ENCODE results near the gene DCXR. TPM values are rescaled to one million over a fixed set of nuclear protein-coding genes. Genes with fewer than 3 reads are reported as not detected.

The DCXR gene
- total and polyA plus RNA-seq, 2 of the 13 experiments (the other 11 are each of a cell fraction or from before 2014, with no cell fraction given): 287 to 311 TPM

DNA sequence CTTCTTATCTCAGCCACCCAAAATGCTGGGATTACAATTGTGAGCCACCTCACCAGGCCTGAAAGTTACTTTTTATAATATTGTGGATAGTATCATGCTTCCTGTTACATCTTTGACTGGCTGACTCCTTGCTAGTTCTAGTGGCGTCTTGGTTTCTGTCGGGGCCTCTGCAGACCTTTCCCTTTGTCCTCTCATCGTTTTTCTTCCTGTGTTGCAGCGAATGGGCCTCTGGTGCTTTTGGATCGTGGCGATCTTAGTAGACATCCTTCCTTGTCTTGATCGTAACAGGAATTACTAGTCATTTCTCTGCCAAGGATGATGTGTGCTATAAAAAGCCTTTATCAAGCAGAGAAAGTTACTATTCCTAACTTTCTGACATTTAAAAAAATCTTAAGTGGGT is 39.3 kb downstream of the DCXR start (continued):
- TF ChIP-seq, protein P1, sequence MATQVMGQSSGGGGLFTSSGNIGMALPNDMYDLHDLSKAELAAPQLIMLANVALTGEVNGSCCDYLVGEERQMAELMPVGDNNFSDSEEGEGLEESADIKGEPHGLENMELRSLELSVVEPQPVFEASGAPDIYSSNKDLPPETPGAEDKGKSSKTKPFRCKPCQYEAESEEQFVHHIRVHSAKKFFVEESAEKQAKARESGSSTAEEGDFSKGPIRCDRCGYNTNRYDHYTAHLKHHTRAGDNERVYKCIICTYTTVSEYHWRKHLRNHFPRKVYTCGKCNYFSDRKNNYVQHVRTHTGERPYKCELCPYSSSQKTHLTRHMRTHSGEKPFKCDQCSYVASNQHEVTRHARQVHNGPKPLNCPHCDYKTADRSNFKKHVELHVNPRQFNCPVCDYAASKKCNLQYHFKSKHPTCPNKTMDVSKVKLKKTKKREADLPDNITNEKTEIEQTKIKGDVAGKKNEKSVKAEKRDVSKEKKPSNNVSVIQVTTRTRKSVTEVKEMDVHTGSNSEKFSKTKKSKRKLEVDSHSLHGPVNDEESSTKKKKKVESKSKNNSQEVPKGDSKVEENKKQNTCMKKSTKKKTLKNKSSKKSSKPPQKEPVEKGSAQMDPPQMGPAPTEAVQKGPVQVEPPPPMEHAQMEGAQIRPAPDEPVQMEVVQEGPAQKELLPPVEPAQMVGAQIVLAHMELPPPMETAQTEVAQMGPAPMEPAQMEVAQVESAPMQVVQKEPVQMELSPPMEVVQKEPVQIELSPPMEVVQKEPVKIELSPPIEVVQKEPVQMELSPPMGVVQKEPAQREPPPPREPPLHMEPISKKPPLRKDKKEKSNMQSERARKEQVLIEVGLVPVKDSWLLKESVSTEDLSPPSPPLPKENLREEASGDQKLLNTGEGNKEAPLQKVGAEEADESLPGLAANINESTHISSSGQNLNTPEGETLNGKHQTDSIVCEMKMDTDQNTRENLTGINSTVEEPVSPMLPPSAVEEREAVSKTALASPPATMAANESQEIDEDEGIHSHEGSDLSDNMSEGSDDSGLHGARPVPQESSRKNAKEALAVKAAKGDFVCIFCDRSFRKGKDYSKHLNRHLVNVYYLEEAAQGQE (IDR thresholded peaks at IDR 0.05; ENCODE audit: borderline replicate concordance in 1 of 2, low read depth in 1 of 2, low read length in 2 of 2): no peak
- TF ChIP-seq ZBTB38 (CRISPR knock-in tag; IDR thresholded peaks at IDR 0.05): peak; percentile 34; the same call in 1 of the 2 replicates
- TF ChIP-seq BHLHE40 (IDR thresholded peaks at IDR 0.05; ENCODE audit: low read length): no peak
- TF ChIP-seq ZBTB14 (CRISPR knock-in tag; IDR thresholded peaks at IDR 0.05): no peak
- TF ChIP-seq ZNF263 (CRISPR knock-in tag; IDR thresholded peaks at IDR 0.05): no peak
- TF ChIP-seq PHF5A (CRISPR knock-in tag; IDR thresholded peaks at IDR 0.05; ENCODE audit: low read depth, unreplicated experiment): no peak

DNA sequence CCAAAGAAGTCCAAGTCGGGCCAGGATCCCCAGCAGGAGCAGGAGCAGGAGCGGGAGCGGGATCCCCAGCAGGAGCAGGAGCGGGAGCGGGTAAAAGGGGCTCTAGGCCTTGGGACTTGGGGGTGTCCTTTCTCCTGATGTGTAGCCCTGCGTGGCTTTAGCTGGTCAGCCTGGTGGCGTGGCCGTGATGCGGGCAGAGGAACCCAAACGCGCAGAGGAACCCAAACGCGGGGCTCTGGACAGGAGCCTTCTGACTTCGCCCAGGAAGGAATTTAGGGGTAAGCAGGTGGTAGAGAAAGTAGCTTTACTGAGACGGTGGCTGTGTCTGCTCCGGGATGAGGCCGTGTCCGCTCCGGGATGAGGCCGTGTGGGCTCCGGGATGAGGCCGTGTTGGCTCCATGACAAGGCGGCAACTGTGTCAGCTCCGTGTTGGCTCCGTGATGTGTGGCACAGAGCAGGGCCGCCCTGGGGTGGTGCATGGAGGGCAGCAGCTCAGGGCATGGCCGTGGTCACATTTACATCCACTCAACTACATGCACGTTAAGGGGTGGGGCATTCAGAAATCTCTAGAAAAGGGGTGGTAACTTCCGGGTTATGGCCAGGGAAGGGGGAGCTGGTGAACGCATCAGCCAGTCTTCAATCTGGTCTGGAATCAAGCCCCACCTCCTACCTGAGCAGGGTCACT is 40.6 kb downstream of the DCXR start:
- FAIRE-seq: no peak
- ChIA-PET POLR2A (interaction anchor here (0.7 to 16.1 kb wide), 13 partner anchors 7 to 182 kb away, joined by 3 to 470 read pairs (median 30); partner anchors contain the start of genes ASPSCR1, CENPX, DCXR and LRRC45), CTCF (ENCODE audit: low intra/inter-chr PET ratio, low total read pairs) (interaction anchor here (1.0 to 5.6 kb wide), 2 partner anchors 24 to 37 kb away, joined by 4 to 73 read pairs; partner anchors contain the start of gene NOTUM)
- WGBS (ENCODE audit: low lambda C conversion rate): 88% methylated on average over 30 of the region's 30 CpGs
- DNase-seq (ENCODE audit: low spot score): peak; percentile 73
- no peaks in the 10 kb centered on the region for H3K27me3 ChIP-seq (ENCODE audit: control insufficient read depth in 1 of 2, insufficient read depth in 2 of 2, low read length in 2 of 2)
- H3K27ac ChIP-seq (ENCODE audit: extremely low read length, insufficient read depth, low read length): peak overlapping the region; percentile 97
- in situ Hi-C loops (cut with HindIII; ENCODE audit: extremely low pct_ligation_motif_present, low pct_unique_long_range_greater_than_20kb) (loop anchor here (5.0 kb wide), 1 partner anchor 40 kb away; no protein-coding TSS in a partner anchor), intact Hi-C loops (cut with micrococcal nuclease; ENCODE audit: unreplicated experiment) (no loop called here)
- H3K9me3 ChIP-seq (ENCODE audit: low read length): no peaks in the 10 kb centered on the region
- H3K4me1 ChIP-seq (ENCODE audit: insufficient read depth, low read length): peaks cover 99% of the 10 kb centered on the region
- no peak for ATAC-seq
- no peak overlapping the region for H2AFZ ChIP-seq (ENCODE audit: low read length)
- no peaks in the 10 kb centered on the region for H3K36me3 ChIP-seq (replicated peaks in 1 of 2; ENCODE audit: control insufficient read depth in 1 of 2, insufficient read depth in 2 of 2, low read length in 2 of 2)
- H3K79me2 ChIP-seq (ENCODE audit: insufficient read depth, low read length): peaks cover 63% of the 10 kb centered on the region
- no peaks in the 10 kb centered on the region for H4K20me1 ChIP-seq (ENCODE audit: insufficient read depth, low read length)
- peak overlapping the region; percentile 96 for H3K9ac ChIP-seq (ENCODE audit: insufficient read depth, low read depth, low read length)
- peak overlapping the region; percentile 38 to 80 (median 55) for H3K4me3 ChIP-seq (replicated peaks in 1 of 3; ENCODE audit: insufficient read depth in 1 of 3, low read depth in 2 of 3, low read length in 3 of 3)
- BruUV-seq (replicated peaks): no TSS peak
- H3K4me2 ChIP-seq (ENCODE audit: low read depth, low read length): peak overlapping the region; percentile 99
- TF ChIP-seq ZNF883 (CRISPR knock-in tag; IDR thresholded peaks at IDR 0.05; ENCODE audit: not compliant biosample characterization) (peak; percentile 70), ZNF761 (CRISPR knock-in tag; conservative IDR thresholded peaks at IDR 0.05) (0 out of 2 replicates have a peak, but pooled peaks have one; percentile 33), ZNF792 (CRISPR knock-in tag; IDR thresholded peaks at IDR 0.05) (0 out of 2 replicates have a peak, but pooled peaks have one; percentile 28), GFI1 (CRISPR knock-in tag; IDR thresholded peaks at IDR 0.05; ENCODE audit: borderline replicate concordance) (peak; percentile 12; the same call in 1 of the 2 replicates), CCDC6 (CRISPR knock-in tag; IDR thresholded peaks at IDR 0.05) (peak; percentile 48; the same call in 1 of the 2 replicates), HNRNPLL (IDR thresholded peaks at IDR 0.05; ENCODE audit: low read depth, low read length, poor library complexity, severe bottlenecking) (peak; percentile 26), ZIK1 (CRISPR knock-in tag; IDR thresholded peaks at IDR 0.05; ENCODE audit: borderline replicate concordance, low read depth) (0 out of 2 replicates have a peak, but pooled peaks have one; percentile 33), AGO2 (optimal IDR thresholded peaks at IDR 0.05; ENCODE audit: low read depth, low read length) (peak; percentile 99), XBP1 (CRISPR knock-in tag; IDR thresholded peaks at IDR 0.05) (no peak)
- TF ChIP-seq, protein P2, sequence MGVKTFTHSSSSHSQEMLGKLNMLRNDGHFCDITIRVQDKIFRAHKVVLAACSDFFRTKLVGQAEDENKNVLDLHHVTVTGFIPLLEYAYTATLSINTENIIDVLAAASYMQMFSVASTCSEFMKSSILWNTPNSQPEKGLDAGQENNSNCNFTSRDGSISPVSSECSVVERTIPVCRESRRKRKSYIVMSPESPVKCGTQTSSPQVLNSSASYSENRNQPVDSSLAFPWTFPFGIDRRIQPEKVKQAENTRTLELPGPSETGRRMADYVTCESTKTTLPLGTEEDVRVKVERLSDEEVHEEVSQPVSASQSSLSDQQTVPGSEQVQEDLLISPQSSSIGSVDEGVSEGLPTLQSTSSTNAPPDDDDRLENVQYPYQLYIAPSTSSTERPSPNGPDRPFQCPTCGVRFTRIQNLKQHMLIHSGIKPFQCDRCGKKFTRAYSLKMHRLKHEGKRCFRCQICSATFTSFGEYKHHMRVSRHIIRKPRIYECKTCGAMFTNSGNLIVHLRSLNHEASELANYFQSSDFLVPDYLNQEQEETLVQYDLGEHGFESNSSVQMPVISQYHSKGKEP (CRISPR knock-in tag; IDR thresholded peaks at IDR 0.05): 0 out of 2 replicates have a peak, but pooled peaks have one; percentile 15
